Neural progenitor cell (in vitro differentiated cells): ENCODE measurements around the gene GGA1. TPM values are rescaled to one million over a fixed set of nuclear protein-coding genes. Genes with fewer than 3 reads are reported as not detected.
"Not testable (repeated sequence)": the region's sequence is repeated elsewhere in the genome, so short reads cannot be mapped to it uniquely, and the experiment has no call there.

Experiments used
- DNase-seq: peaks from one replicate; pipeline ENCODE4 v3.0.0-alpha.2; 2016; ENCODE audit warnings: low spot score
- H2AFZ ChIP-seq: fragments of 200-600 bp; sonication (generic); replicated peaks from 2 replicates; pipeline ENCODE4 v1.6.1; 2016; ENCODE audit warnings: antibody characterized with exemption
- H3F3A ChIP-seq: fragments of 200-600 bp; sonication (generic); 2 replicates; pipeline ENCODE4 v1.6.1; 2016; ENCODE audit warnings: antibody characterized with exemption, low read depth
- H3K27ac ChIP-seq: fragments of 200-600 bp; sonication (generic); 2 replicates; pipeline ENCODE4 v1.5.1; 2016; ENCODE audit warnings: mild to moderate bottlenecking
- H3K27me3 ChIP-seq: fragments of 200-600 bp; sonication (generic); 2 replicates; pipeline ENCODE4 v1.6.1; 2016; ENCODE audit warnings: mild to moderate bottlenecking, moderate library complexity
- H3K36me3 ChIP-seq: fragments of 200-600 bp; sonication (generic); 2 replicates; pipeline ENCODE4 v1.5.1; 2016
- H3K4me1 ChIP-seq: fragments of 200-600 bp; sonication (generic); 2 replicates; pipeline ENCODE4 v1.6.1; 2016; ENCODE audit warnings: mixed run types
- H3K4me2 ChIP-seq: fragments of 200-600 bp; sonication (generic); 2 replicates; pipeline ENCODE4 v1.6.1; 2016
- H3K4me3 ChIP-seq: fragments of 200-600 bp; sonication (generic); 2 replicates; pipeline ENCODE4 v1.5.1; 2016
- H3K79me2 ChIP-seq: fragments of 200-600 bp; sonication (generic); 2 replicates; pipeline ENCODE4 v1.6.1; 2016; ENCODE audit warnings: low read depth
- H3K9ac ChIP-seq: fragments of 200-600 bp; sonication (generic); 2 replicates; pipeline ENCODE4 v1.6.1; 2016
- H3K9me3 ChIP-seq: fragments of 200-600 bp; sonication (generic); 2 replicates; pipeline ENCODE4 v1.5.1; 2016; ENCODE audit warnings: low read depth
- H4K20me1 ChIP-seq: fragments of 200-600 bp; sonication (generic); 2 replicates; pipeline ENCODE4 v1.6.1; 2016; ENCODE audit warnings: low read depth
- H3K27ac Mint-ChIP-seq: 3 replicates; pipeline ENCODE4 v1.8.0; 2021; ENCODE audit warnings: mixed read lengths
- H3K27me3 Mint-ChIP-seq: 2 replicates; pipeline ENCODE4 v1.8.0; 2022; ENCODE audit warnings: low read depth, mild to moderate bottlenecking, inconsistent platforms, moderate library complexity, mixed read lengths; ENCODE audit not compliant: insufficient read depth
- H3K36me3 Mint-ChIP-seq: 3 replicates; pipeline ENCODE4 v1.8.0; 2021; ENCODE audit warnings: mixed read lengths
- H3K4me1 Mint-ChIP-seq: 3 replicates; pipeline ENCODE4 v1.8.0; 2021; ENCODE audit warnings: mixed read lengths
- H3K4me3 Mint-ChIP-seq: 3 replicates; pipeline ENCODE4 v1.8.0; 2021; ENCODE audit warnings: mild to moderate bottlenecking, moderate library complexity, mixed read lengths
- H3K9me3 Mint-ChIP-seq: 3 replicates; pipeline ENCODE4 v1.8.0; 2020; ENCODE audit warnings: mixed read lengths
- EZH2 ChIP-seq: fragments of 200-600 bp; sonication (generic); IDR thresholded peaks from 2 replicates; pipeline ENCODE4 v1.6.1; 2017; ENCODE audit warnings: antibody characterized with exemption, mild to moderate bottlenecking, moderate library complexity
- EZH2phosphoT487 ChIP-seq: fragments of 200-600 bp; sonication (generic); IDR thresholded peaks from 2 replicates; pipeline ENCODE4 v1.6.1; 2017; ENCODE audit warnings: antibody characterized with exemption
- total RNA-seq: library from RNA; depleted of rRNA; stranded (reverse); fragments of >200 nt; gene quantifications from 2 replicates; pipeline ENCODE4 v1.2.3, GENCODE V29; 2015; ENCODE audit warnings: low replicate concordance
- TF ChIP-seq, protein P1 (sequence below): fragments of 200-600 bp; sonication (generic); IDR thresholded peaks from 2 replicates; pipeline ENCODE4 v1.5.1; 2017; ENCODE audit warnings: antibody characterized with exemption, mild to moderate bottlenecking

GGA1 gene
- total RNA-seq, 1 donor from 2014 or later, result 62.3 TPM

DNA sequence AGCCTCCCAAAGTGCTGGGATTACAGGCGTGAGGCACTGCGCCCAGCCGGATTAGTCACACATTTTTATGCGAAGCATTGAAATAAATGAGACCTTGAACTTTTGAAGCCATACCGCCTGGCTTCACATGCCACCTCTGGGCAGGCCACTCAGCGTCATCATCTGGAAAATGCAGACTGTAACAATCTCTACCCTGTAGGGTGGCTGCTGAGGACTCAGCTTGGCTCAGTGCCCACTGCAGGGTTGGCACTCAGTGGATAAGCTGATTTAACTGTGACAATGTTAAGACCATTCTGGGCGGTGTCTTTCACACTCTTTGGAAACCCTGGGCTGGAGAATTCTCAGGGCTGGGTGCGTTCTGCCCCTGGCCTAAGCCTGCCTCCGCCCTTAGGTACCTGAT is 39.3 kb downstream of the GGA1 start:
- H3F3A ChIP-seq, result no peaks in the 10 kb centered on the region
- no peak for DNase-seq
- H3K27ac ChIP-seq, result no peak overlapping the region
- no peak overlapping the region for H2AFZ ChIP-seq
- H3K4me2 ChIP-seq, result no peak overlapping the region
- H3K4me1 Mint-ChIP-seq, result peaks cover 2% of the 10 kb centered on the region
- H3K27me3 Mint-ChIP-seq, result peaks cover 2% of the 10 kb centered on the region
- H3K36me3 Mint-ChIP-seq, result peaks cover 2% of the 10 kb centered on the region
- H3K79me2 ChIP-seq, result no peaks in the 10 kb centered on the region
- no peak overlapping the region for H3K27ac Mint-ChIP-seq
- H3K9ac ChIP-seq, result no peak overlapping the region
- H3K4me3 Mint-ChIP-seq, result no peak overlapping the region
- no peaks in the 10 kb centered on the region for H3K36me3 ChIP-seq
- no peaks in the 10 kb centered on the region for H3K9me3 Mint-ChIP-seq
- no peaks in the 10 kb centered on the region for H3K27me3 ChIP-seq
- H3K4me3 ChIP-seq, result no peak overlapping the region
- peaks cover 4% of the 10 kb centered on the region for H4K20me1 ChIP-seq
- TF ChIP-seq EZH2 (no peak), EZH2phosphoT487 (no peak)
- TF ChIP-seq, protein P1, sequence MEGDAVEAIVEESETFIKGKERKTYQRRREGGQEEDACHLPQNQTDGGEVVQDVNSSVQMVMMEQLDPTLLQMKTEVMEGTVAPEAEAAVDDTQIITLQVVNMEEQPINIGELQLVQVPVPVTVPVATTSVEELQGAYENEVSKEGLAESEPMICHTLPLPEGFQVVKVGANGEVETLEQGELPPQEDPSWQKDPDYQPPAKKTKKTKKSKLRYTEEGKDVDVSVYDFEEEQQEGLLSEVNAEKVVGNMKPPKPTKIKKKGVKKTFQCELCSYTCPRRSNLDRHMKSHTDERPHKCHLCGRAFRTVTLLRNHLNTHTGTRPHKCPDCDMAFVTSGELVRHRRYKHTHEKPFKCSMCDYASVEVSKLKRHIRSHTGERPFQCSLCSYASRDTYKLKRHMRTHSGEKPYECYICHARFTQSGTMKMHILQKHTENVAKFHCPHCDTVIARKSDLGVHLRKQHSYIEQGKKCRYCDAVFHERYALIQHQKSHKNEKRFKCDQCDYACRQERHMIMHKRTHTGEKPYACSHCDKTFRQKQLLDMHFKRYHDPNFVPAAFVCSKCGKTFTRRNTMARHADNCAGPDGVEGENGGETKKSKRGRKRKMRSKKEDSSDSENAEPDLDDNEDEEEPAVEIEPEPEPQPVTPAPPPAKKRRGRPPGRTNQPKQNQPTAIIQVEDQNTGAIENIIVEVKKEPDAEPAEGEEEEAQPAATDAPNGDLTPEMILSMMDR, result no peak
- H3K9me3 ChIP-seq, result no peaks in the 10 kb centered on the region
- no peaks in the 10 kb centered on the region for H3K4me1 ChIP-seq

- H3K27ac Mint-ChIP-seq, result no peak overlapping the region
- Histone ChIP-seq H3K9ac (no peak overlapping the region), H3K79me2 (no peaks in the 10 kb centered on the region), H3K4me1 (no peaks in the 10 kb centered on the region), H3K36me3 (no peaks in the 10 kb centered on the region), H3K4me2 (no peak overlapping the region), H3K27me3 (no peaks in the 10 kb centered on the region), H4K20me1 (no peaks in the 10 kb centered on the region), H3K27ac (no peak overlapping the region), H3K4me3 (no peak overlapping the region), H2AFZ (no peak overlapping the region), H3F3A (no peaks in the 10 kb centered on the region), H3K9me3 (no peaks in the 10 kb centered on the region)
- no peaks in the 10 kb centered on the region for H3K4me1 Mint-ChIP-seq
- H3K4me3 Mint-ChIP-seq, result no peak overlapping the region
- peaks cover 2% of the 10 kb centered on the region for H3K36me3 Mint-ChIP-seq
- H3K9me3 Mint-ChIP-seq, result no peaks in the 10 kb centered on the region
- H3K27me3 Mint-ChIP-seq, result peaks cover 3% of the 10 kb centered on the region
- TF ChIP-seq EZH2 (no peak), EZH2phosphoT487 (no peak)
- TF ChIP-seq, protein P1, result no peak
- DNase-seq, result no peak
These were observed 42.0 kb downstream of the GGA1 start for GRCh38 chr22:37650463-37651136.

GRCh38 chr22:37654563-37655251 is 46.1 kb downstream of the GGA1 start:
- Mint-ChIP-seq H3K27ac (no peak overlapping the region), H3K4me3 (no peak overlapping the region), H3K9me3 (no peaks in the 10 kb centered on the region), H3K36me3 (peaks cover 2% of the 10 kb centered on the region), H3K4me1 (peaks cover 21% of the 10 kb centered on the region), H3K27me3 (peaks cover 9% of the 10 kb centered on the region)
- TF ChIP-seq EZH2 (no peak), EZH2phosphoT487 (no peak)
- no peak for DNase-seq
- Histone ChIP-seq H3K4me1 (peaks cover 5% of the 10 kb centered on the region), H3K4me3 (no peak overlapping the region), H3F3A (no peaks in the 10 kb centered on the region), H3K4me2 (no peak overlapping the region), H4K20me1 (peaks cover 6% of the 10 kb centered on the region), H2AFZ (no peak overlapping the region), H3K27ac (no peak overlapping the region), H3K9ac (no peak overlapping the region), H3K27me3 (no peaks in the 10 kb centered on the region), H3K36me3 (no peaks in the 10 kb centered on the region), H3K9me3 (no peaks in the 10 kb centered on the region), H3K79me2 (peaks cover 7% of the 10 kb centered on the region)

GRCh38 chr22:37655252-37655563 is 46.6 kb downstream of the GGA1 start:
- no peaks in the 10 kb centered on the region for H3K9me3 ChIP-seq
- H3K4me3 ChIP-seq, result no peak overlapping the region
- H3K27me3 Mint-ChIP-seq, result peaks cover 9% of the 10 kb centered on the region
- H3K4me1 ChIP-seq, result peaks cover 10% of the 10 kb centered on the region
- H3K4me3 Mint-ChIP-seq, result no peak overlapping the region
- peaks cover 11% of the 10 kb centered on the region for H4K20me1 ChIP-seq
- H3K27me3 ChIP-seq, result no peaks in the 10 kb centered on the region
- no peak for TF ChIP-seq EZH2phosphoT487
- no peak for TF ChIP-seq EZH2
- TF ChIP-seq, protein P1, result no peak
- H3K9me3 Mint-ChIP-seq, result no peaks in the 10 kb centered on the region
- no peak overlapping the region for H3K4me2 ChIP-seq
- H3K27ac ChIP-seq, result no peak overlapping the region
- no peak overlapping the region for H2AFZ ChIP-seq
- no peak for DNase-seq
- peaks cover 26% of the 10 kb centered on the region for H3K4me1 Mint-ChIP-seq
- no peaks in the 10 kb centered on the region for H3K36me3 ChIP-seq
- no peak overlapping the region for H3K9ac ChIP-seq
- no peaks in the 10 kb centered on the region for H3F3A ChIP-seq
- H3K27ac Mint-ChIP-seq, result no peak overlapping the region
- peaks cover 12% of the 10 kb centered on the region for H3K79me2 ChIP-seq
- peaks cover 2% of the 10 kb centered on the region for H3K36me3 Mint-ChIP-seq

DNA sequence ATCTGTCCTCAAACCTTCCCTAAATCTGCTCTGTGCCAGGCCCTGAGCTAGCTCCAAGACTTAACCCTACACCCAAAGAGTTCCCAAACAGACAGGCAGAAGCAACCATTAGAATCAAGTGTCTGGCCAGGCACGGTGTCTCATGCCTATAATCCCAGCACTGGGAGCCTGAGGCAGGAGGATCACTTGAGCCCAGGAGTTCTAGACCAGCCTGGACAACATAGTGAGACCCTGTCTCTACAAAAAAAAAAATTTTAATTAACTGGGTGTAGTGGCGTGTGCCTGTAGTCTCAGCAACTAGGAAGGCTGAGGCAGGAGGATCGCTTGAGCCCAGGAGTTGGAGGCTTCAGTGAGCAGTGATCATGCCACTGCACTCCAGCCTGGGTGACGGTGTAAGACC is 47.9 kb downstream of the GGA1 start:
- not testable (repeated sequence) for H3K4me3 Mint-ChIP-seq, H3K27ac ChIP-seq, H3K9me3 Mint-ChIP-seq, H3K36me3 ChIP-seq, H3K9me3 ChIP-seq, H3K4me2 ChIP-seq, H3K27me3 Mint-ChIP-seq, H3K27me3 ChIP-seq, H3F3A ChIP-seq, H3K9ac ChIP-seq, H3K4me3 ChIP-seq, H2AFZ ChIP-seq, H3K36me3 Mint-ChIP-seq, DNase-seq
- peaks cover 40% of the 10 kb centered on the region for H3K4me1 Mint-ChIP-seq
- Histone ChIP-seq H3K4me1 (peaks cover 18% of the 10 kb centered on the region), H4K20me1 (peaks cover 25% of the 10 kb centered on the region), H3K79me2 (peaks cover 26% of the 10 kb centered on the region)
- peak overlapping the region; percentile 84 for H3K27ac Mint-ChIP-seq
